ENCODE results near the gene TMC1. TPM values are rescaled to one million over a fixed set of nuclear protein-coding genes. Genes with fewer than 3 reads are reported as not detected.

The TMC1 gene
- polyA plus RNA-seq, 2 of the 4 experiments (the other 2 are of a cell fraction), result 0.12 to 0.17 TPM

- ATAC-seq (no peak), FAIRE-seq (no peak), DNase-seq (ENCODE audit: low read depth in 1 of 2, low spot score in 1 of 2) (no peak)
- peak overlapping the region; percentile 67 to 82; a peak in 5 of 6 replicates for H3K27ac ChIP-seq
- no peak overlapping the region for H3K4me3 ChIP-seq
- H3K9me3 ChIP-seq, result no peaks in the 10 kb centered on the region
- CTCF ChIA-PET, result interaction anchor here (1.3 to 3.9 kb wide), 5 partner anchors 133 to 310 kb away, joined by 3 to 22 read pairs (median 10); partner anchors contain the start of gene ZFAND5
- H3K4me2 ChIP-seq, result no peak overlapping the region
- WGBS (ENCODE audit: missing lambda C conversion rate), result 97% methylated on average over 3 of the region's 3 CpGs
- H3K4me1 ChIP-seq, result peaks cover 37% of the 10 kb centered on the region
- no peak for TF ChIP-seq EHMT2 (IDR thresholded peaks at IDR 0.05; ENCODE audit: low read depth)
- TF ChIP-seq, protein P1, sequence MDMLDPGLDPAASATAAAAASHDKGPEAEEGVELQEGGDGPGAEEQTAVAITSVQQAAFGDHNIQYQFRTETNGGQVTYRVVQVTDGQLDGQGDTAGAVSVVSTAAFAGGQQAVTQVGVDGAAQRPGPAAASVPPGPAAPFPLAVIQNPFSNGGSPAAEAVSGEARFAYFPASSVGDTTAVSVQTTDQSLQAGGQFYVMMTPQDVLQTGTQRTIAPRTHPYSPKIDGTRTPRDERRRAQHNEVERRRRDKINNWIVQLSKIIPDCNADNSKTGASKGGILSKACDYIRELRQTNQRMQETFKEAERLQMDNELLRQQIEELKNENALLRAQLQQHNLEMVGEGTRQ (IDR thresholded peaks at IDR 0.05), result no peak
- no peak for TF ChIP-seq TP53 (CRISPR knock-in tag; IDR thresholded peaks at IDR 0.05)
- no peak for TF ChIP-seq FOSB (CRISPR knock-in tag; IDR thresholded peaks at IDR 0.05)
- TF ChIP-seq EP300 (IDR thresholded peaks at IDR 0.05), result no peak
- POLR2A ChIA-PET, result interaction anchor here (1.3 to 5.4 kb wide), 2 partner anchors 226 to 228 kb away, joined by 3 to 65 read pairs; partner anchors contain the start of gene ZFAND5
Measured at GRCh38 chr9:72590824-72591223, 69.4 kb downstream of the TMC1 start.

- peaks cover 26% of the 10 kb centered on the region for H3K4me1 ChIP-seq
- H3K27ac ChIP-seq, result peak overlapping the region; percentile 67 to 82
- 49% methylated on average over 5 of the region's 5 CpGs for WGBS (ENCODE audit: missing lambda C conversion rate)
Measured at GRCh38 chr9:72592502-72593403, 71.3 kb downstream of the TMC1 start.

GRCh38 chr9:72596451-72597180 lies 75.2 kb downstream of the TMC1 start:
- Histone ChIP-seq H3K4me1 (peaks cover 20% of the 10 kb centered on the region), H3K9me3 (no peaks in the 10 kb centered on the region), H3K27ac (peak overlapping the region; percentile 22 to 28; a peak in 2 of 6 replicates), H3K4me2 (no peak overlapping the region), H3K4me3 (no peak overlapping the region)
- ChIA-PET POLR2A (interaction anchor here (0.7 to 1.1 kb wide), 2 partner anchors 231 to 455 kb away, joined by 7 to 11 read pairs; partner anchors contain the start of gene ZFAND5), CTCF (interaction anchor here (0.5 to 2.6 kb wide), 9 partner anchors 11 to 316 kb away, joined by 3 to 13 read pairs (median 3); partner anchors contain the start of gene ZFAND5)
- FAIRE-seq (no peak), ATAC-seq (no peak), DNase-seq (ENCODE audit: low read depth in 1 of 2, low spot score in 1 of 2) (no peak)
- 57% methylated on average over 6 of the region's 6 CpGs for WGBS (ENCODE audit: missing lambda C conversion rate)
- no peak for TF ChIP-seq REST (IDR thresholded peaks at IDR 0.05)
- no peak for TF ChIP-seq EP300 (IDR thresholded peaks at IDR 0.05)
- TF ChIP-seq NPAS2 (CRISPR knock-in tag; IDR thresholded peaks at IDR 0.05; ENCODE audit: borderline replicate concordance), result no peak
- TF ChIP-seq RARB (CRISPR knock-in tag; IDR thresholded peaks at IDR 0.05), result no peak
- TF ChIP-seq, protein P2, sequence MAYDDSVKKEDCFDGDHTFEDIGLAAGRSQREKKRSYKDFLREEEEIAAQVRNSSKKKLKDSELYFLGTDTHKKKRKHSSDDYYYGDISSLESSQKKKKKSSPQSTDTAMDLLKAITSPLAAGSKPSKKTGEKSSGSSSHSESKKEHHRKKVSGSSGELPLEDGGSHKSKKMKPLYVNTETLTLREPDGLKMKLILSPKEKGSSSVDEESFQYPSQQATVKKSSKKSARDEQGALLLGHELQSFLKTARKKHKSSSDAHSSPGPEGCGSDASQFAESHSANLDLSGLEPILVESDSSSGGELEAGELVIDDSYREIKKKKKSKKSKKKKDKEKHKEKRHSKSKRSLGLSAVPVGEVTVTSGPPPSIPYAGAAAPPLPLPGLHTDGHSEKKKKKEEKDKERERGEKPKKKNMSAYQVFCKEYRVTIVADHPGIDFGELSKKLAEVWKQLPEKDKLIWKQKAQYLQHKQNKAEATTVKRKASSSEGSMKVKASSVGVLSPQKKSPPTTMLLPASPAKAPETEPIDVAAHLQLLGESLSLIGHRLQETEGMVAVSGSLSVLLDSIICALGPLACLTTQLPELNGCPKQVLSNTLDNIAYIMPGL (CRISPR knock-in tag; IDR thresholded peaks at IDR 0.05; ENCODE audit: borderline replicate concordance), result no peak
- TF ChIP-seq, protein P1 (IDR thresholded peaks at IDR 0.05), result no peak

More at GRCh38 chr9:72592502-72593403, 71.3 kb downstream of the TMC1 start:
- ChIA-PET CTCF (interaction anchor here (0.6 to 3.9 kb wide), 44 partner anchors 8 to 554 kb away, joined by 3 to 28 read pairs (median 4); partner anchors contain the start of gene ZFAND5), POLR2A (interaction anchor here (0.6 to 5.4 kb wide), 2 partner anchors 228 to 230 kb away, joined by 3 to 65 read pairs; partner anchors contain the start of gene ZFAND5)
- Histone ChIP-seq H3K9me3 (no peaks in the 10 kb centered on the region), H3K4me3 (no peak overlapping the region), H3K4me2 (peak overlapping the region; percentile 39; the same call in 1 of the 3 replicates)
- TF ChIP-seq RAD21 (conservative IDR thresholded peaks at IDR 0.05 in 1 of 2, IDR thresholded peaks at IDR 0.05 in 1 of 2) (peak; percentile 90 to 91), TFCP2L1 (CRISPR knock-in tag; IDR thresholded peaks at IDR 0.05) (no peak), CBX2 (IDR thresholded peaks at IDR 0.05; ENCODE audit: borderline replicate concordance, low read depth) (no peak), ZNF302 (CRISPR knock-in tag; IDR thresholded peaks at IDR 0.05) (no peak), KDM1A (IDR thresholded peaks at IDR 0.05; ENCODE audit: low read depth) (no peak), CEBPB (IDR thresholded peaks at IDR 0.05) (no peak), ZC3H11A (IDR thresholded peaks at IDR 0.05) (no peak), FOSB (CRISPR knock-in tag; IDR thresholded peaks at IDR 0.05) (no peak), FOSL2 (IDR thresholded peaks at IDR 0.05) (no peak), FOSL2 (CRISPR knock-in tag; IDR thresholded peaks at IDR 0.05) (peak; percentile 12; the same call in 1 of the 2 replicates), SMC3 (IDR thresholded peaks at IDR 0.05) (peak; percentile 97)
- TF ChIP-seq, protein P3, sequence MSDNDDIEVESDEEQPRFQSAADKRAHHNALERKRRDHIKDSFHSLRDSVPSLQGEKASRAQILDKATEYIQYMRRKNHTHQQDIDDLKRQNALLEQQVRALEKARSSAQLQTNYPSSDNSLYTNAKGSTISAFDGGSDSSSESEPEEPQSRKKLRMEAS (IDR thresholded peaks at IDR 0.05), result no peak
- TF ChIP-seq, protein P4, sequence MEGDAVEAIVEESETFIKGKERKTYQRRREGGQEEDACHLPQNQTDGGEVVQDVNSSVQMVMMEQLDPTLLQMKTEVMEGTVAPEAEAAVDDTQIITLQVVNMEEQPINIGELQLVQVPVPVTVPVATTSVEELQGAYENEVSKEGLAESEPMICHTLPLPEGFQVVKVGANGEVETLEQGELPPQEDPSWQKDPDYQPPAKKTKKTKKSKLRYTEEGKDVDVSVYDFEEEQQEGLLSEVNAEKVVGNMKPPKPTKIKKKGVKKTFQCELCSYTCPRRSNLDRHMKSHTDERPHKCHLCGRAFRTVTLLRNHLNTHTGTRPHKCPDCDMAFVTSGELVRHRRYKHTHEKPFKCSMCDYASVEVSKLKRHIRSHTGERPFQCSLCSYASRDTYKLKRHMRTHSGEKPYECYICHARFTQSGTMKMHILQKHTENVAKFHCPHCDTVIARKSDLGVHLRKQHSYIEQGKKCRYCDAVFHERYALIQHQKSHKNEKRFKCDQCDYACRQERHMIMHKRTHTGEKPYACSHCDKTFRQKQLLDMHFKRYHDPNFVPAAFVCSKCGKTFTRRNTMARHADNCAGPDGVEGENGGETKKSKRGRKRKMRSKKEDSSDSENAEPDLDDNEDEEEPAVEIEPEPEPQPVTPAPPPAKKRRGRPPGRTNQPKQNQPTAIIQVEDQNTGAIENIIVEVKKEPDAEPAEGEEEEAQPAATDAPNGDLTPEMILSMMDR (IDR thresholded peaks at IDR 0.05), result peak; percentile 92
- TF ChIP-seq, protein P5, sequence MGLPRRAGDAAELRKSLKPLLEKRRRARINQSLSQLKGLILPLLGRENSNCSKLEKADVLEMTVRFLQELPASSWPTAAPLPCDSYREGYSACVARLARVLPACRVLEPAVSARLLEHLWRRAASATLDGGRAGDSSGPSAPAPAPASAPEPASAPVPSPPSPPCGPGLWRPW (IDR thresholded peaks at IDR 0.05), result no peak
- ATAC-seq (peak; percentile 81 to 88), FAIRE-seq (peak; percentile 98), DNase-seq (ENCODE audit: low read depth in 1 of 2, low spot score in 1 of 2) (peak; percentile 38 to 78)

Measured in A549 (cell line).